HK-2 (cell line): ENCODE results near the gene DGKI.
"Not testable (repeated sequence)": the region's sequence is repeated elsewhere in the genome, so short reads cannot be mapped to it uniquely, and the experiment has no call there.

Experiments used
- DNase-seq: peaks from one replicate; pipeline ENCODE4 v3.0.0-alpha.2; 2018; ENCODE audit not compliant: unreplicated experiment

DGKI gene

DNA sequence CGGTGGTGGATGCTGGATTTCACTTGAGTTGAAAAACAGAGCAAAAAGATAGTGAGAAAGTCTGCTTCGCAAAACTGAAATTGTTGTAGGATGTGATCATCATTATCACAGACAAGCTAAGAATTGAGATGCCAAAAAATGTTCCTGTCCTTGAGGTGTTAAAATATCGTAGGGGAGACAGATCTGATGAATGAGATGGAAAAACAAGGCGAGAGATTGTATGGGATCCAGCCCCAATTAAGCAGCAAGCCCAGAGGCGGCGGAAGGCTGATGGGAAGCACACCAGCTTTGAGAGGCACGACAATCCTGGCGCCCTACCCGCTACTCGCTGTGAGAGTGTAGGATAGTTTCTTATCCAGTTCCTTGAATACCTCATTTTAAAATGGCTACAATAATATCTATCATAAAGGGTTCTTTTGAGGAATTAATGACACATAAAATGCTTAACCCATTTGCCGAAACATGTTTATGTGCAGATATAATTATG is 372.2 kb downstream of the DGKI start:
- no peak for DNase-seq

DNA sequence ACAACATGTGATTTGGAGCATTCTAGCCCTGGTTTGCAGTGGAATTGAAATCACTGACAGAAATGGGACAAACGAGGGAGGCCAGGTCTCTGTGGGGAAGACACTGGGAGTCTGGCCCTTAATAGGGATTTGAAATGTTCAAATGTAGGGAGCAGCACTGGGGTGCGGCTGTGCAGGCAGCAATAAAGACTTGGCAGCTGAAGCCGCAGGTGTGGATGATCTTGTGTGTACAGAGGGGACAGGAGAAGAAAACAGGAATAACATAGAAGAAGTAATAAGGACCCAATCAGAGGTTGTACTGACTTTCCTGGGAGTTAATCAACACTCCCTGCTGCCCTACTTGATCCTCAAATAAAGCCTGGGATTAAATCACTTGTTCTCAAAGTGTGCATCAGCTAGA is 375.6 kb downstream of the DGKI start:
- DNase-seq: no peak

DNA sequence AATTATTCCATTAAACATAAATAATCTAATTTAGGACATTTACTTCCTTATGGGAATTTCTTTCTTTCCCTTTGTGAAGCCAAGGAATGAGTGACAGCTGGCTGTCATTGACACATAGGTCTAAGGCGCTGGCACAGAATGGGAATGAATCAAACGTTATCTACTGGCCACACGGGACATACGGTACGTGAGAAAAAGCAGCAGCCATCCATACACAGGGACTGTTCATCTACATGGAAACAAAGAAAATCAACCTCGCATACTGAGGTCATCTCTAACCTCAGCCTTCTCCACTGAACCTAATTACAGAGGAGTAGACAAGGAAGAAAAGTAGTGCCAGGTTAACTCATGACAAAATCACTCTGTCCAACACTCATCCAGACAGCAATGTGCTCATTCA is 376.9 kb downstream of the DGKI start:
- DNase-seq: no peak

DNA sequence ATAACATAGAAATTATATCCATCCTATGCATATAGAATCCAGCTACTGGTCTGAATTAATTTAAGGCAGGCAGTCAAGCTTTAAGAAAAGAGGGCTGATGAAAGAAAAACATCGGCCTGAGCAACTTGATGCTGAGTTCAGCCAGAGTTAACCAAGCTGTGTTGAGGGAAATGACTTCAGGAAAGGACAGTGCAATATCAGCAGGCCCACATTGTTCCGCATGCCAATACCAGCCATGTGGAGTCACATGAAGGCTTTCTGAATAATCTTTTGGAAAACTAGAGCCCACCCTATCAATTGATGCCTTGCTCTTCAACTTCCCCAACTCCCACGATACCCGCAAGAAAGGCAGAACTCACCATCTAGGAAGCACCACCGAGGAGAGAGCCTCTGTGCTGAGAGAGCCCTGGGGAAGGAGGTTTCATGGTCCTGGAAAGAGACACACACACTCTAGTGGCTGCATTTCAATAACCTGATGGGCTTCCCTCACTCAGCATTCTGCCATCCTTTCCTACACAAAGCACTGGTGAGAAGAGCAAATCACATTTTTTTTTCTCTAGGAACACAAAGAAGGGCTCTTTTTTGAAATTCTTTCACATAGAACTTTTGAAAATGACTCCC is 377.5 kb downstream of the DGKI start:
- no peak for DNase-seq

DNA sequence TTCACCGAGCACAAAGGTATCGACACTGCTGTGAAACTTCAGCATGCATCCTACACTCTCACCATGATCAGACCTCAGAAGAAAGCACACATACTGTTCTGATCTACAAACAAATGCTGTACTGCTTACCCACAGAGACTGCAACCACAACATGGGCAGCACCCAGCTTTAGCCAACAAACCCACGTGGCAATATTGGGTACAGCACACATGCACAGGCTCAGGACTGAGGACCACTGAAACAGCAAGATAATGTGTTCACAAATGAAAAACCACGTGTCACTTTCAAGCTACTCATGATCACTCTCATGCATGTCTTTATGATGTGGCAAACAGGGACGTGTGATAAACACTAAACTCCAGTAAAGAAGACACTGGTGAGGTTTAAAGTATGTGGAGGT is 383.9 kb downstream of the DGKI start:
- no peak for DNase-seq

DNA sequence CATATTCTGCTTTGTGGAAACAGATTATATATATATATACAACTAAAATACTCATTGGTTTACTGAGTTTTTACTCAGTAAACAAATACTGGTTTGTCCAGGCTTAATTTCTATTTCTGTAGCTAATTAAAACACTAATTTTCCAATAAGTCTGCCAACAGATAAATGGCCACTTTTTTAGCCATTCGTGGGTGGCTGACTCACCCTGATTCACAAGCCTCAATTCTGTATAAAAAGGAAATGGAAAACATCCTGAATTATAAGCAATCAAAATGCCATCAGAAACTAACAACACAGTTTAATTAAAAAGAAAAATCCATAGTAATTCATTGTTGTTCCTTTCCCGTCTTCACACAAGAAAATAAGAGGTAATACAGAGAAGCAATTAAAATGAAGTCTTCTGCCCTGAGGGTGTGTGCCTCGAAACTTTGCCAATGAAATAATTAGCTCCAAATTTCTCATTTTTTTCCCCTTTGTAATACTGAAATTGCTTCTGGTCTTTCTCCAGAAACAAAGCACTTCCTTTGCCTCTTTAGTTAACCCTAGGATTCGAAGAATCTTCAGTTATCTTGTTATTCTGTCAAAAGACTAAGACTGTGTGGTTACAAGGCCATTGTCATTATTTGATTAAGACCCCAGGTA is 384.6 kb downstream of the DGKI start:
- DNase-seq: no peak

DNA sequence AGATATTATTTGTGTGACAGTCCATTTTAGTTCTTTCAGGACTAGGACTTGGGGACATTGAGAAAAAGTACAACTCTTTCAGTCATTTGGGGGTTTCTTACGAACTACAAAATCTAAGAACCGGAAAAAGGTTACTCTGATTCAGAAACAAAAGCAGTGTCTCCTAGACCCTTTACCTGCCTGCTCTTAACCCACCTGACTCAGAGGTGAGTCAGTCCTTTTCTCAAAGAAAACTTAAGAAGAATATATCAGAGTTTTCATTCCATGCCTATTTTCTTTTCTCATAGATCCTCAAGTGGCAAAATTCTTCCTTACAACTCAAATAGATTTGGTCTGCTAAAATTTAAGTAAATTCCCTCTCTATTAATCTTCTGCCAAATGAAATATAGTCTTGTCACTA is 388.4 kb downstream of the DGKI start:
- DNase-seq: no peak

DNA sequence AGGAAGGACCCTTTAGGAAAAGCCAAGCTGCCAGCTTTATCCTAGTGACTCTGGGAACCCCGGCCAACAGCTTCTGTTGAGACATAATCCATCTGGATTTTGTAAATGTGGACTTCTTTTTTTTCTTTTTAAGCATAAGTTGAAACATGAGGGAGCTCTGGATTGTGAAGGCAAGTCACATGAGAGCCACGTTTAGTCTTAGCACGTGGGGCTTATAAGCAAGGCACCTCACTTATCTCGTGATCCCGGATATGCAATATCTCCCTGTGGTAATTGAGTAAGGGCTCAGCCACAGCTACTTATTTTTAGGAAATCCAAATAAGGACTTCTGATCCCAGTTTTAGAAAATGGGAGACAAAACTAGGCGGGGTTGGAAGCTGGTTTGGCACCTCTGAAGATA is 392.0 kb downstream of the DGKI start:
- no peak for DNase-seq

DNA sequence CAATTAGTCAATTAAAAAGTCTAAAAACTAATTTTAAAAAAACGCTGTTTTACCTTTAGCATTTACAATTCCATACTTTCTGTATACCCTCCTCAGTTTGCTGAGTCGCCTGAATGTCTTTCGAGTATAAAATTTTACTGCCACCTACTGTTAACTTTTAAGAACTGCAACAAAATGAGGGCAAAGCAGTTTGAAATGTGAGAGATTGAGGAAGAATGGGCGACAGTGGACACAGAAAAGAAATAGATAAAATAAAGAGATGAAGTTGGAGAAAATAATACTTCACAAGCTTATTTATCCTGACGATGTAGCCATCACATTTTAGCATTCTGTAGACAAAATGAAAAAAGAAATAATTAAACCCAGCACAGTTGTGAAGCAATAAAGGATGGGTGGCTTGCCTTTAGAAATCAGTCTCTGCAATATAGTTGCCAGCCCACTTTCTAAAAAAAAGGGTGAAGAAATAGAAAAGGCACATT is 392.5 kb downstream of the DGKI start:
- no peak for DNase-seq

DNA sequence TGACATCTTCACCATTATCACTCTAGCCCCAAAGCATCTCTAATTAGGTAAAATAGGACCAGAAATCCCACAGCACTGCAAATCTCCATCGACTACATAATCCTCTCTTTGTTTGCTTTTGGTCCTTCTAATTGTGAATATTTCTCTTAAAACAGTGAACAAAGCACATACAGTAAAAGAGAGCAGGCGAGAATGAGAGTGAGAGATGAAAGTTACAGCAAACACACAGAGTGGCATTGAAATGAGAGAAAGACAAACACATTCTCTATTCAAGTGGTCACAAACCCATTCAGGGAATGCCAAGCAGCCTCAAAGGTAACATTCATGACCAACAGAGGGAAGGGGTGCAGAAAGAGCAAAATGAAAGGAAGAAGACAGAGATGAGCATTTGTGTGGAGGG is 393.4 kb downstream of the DGKI start:
- DNase-seq: no peak

DNA sequence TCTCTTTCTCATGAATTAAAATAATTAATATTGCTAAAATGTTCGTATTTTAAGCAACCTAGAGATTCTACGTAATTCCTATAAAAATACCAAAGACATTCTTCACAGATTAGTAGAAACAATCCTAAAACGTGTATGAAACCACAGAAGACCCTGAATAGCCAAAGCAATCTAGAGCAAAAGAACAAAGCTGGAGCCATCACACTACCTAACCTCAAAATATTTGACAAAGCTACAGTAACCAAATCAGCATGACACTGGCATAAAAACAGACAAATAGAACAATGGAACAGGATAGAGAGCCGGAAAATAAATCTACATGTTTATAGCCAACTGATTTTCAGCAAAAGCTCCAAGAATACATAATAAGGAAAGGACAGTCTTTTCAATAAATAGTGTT is 397.8 kb downstream of the DGKI start:
- no peak for DNase-seq

DNA sequence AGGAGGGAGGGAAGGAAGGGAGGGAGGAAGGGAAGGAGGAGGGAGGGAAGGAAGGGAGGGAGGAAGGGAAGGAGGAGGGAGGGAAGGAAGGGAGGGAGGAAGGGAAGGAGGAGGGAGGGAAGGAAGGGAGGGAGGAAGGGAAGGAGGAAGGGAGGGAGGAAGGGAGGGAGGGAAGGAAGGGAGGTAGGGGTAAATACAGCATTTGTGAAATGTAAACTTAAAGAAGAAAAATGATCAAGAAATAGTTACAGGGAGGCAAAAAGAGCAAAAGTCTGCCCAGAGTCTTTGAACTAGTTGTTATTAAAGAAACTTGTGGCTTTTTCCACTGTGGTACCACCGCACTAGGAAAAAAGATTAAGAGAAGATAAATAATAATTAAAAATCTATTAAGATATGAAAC is 398.2 kb downstream of the DGKI start:
- DNase-seq: not testable (repeated sequence)

DNA sequence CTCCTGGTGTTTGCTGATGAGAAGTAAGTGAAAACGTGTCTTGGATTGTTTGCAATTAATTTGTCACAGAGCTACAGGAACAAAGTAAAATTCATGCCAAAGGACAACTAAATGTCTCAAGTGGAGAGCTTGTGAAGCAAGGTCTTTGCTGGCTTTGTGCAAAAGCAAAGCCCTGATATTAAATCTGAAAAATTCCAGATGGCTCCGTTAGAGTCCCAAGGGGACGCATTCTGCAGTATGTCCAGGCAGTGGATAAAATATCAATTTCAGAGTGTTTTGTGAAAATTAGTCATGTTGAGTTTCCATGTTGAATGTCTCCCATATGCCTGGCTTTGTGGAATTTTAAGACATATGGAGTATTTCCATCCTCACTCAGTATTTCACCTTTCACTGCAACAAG is 400.7 kb downstream of the DGKI start:
- no peak for DNase-seq

DNA sequence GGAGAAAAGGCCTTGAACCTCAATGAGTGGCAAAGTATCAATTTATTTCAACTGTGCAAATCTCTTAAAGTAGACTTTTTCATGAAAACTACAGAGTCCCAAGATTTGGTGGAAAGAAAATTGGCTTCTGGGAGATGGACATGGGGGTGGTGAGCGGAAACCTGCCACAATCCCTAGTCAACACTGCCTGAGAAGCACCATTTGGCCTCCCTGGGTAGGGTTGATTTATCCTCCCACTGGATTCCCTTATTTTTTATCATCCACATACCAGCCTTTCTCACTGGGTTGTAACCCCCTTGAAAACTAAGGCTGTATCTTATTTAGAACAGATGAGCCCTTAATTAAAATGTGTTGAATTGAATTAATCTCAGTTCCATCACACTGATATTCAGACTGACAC is 401.5 kb downstream of the DGKI start:
- DNase-seq: no peak

DNA sequence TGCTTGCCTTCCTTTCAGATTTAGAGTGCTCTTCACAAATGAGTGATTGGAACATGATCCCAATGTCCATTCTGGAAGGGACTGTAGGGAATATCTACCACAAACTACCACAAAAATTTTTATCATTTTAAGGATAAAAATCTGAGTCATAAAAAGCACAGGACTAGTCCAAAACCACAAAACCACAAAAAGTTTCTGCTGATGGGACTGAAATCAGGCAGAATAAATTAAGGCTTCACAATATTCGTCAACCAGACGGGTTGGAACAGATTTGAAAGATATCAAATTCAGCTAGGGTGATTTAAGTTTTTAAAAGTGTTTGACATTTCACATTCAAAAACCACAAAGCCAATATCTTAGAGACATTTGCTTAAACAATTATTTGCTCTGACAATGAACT is 403.2 kb downstream of the DGKI start:
- DNase-seq: no peak

DNA sequence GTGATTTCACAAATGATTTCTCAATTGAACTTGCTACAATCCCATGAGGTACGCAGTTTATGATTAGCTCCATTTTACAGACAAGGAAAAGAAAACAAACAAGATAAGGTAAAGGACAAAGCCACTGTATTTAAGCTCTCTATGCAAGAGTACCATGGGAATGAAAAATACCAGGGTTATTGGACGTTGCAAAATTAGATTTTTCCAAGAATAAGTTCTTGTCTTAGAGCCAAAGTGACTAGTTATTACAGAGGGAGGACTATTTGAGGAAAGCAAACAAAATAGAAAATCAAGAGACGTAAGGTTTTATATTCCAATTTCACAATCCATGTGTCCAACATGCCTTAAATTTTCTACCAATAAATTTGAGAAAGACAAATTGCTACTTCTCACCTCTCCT is 405.3 kb downstream of the DGKI start:
- DNase-seq: no peak

DNA sequence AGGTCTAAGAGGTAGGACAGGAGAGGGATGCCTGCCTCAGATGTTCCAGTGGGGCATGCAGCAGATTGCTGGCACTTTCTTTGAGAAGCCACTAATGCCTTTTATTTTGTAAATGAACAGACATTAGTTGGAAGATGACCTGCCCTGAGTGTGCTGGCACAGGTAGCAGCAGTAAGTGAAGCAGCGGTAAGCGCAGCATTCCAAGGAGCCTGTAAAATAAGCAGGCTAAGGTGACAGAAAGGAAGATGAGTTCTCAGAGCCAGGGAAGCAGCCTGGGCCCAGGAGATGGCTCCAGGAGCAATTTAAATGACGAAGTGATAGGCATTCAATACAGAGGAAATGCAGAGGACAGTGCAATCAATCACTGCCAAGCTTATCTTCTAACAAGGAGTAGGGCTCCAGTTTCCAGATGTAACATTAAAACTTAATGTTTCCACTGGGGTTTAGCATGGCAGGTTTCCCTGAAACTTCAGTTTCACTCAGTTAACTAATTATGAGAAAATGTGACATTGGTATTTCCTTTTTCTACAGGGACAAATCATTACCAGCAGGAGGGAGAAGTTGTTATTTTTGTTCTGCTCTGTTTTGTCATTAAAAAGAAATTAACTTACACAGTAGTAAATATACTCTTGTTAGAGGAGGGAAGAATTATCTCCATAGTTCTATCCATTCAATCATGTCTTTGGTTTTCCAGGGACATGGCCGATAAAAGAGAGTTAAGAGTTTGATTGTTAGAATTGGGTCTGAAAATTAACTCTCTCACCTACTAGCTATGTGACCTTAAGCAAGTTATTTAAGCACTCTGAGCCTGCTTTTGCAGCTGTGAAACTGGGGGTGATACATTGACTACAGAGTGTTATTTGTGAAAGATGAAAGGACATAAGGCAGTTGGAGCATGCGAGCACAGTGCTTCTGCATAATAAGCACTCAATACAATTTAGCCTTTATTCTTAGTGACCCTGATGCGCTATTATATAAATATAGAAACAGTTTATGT is 406.6 kb downstream of the DGKI start:
- DNase-seq: no peak

DNA sequence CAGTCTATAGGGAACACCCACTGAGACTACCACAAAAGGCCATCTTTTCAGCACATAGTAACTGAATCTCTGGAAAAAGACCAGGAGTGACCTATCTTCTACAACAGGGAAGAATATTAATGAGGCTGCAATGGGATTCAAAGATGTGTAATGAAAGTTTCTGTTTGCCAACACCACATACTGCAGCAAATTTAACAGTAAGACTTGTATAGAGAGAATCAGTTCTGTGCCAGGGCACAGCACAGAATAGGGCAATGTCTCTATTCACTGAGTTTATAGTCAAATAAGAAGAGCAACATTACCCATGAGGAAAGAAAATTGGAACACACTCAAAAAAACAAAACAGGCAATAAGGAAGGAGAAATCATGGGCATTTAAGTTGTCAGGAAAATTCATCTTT is 411.8 kb downstream of the DGKI start:
- no peak for DNase-seq

DNA sequence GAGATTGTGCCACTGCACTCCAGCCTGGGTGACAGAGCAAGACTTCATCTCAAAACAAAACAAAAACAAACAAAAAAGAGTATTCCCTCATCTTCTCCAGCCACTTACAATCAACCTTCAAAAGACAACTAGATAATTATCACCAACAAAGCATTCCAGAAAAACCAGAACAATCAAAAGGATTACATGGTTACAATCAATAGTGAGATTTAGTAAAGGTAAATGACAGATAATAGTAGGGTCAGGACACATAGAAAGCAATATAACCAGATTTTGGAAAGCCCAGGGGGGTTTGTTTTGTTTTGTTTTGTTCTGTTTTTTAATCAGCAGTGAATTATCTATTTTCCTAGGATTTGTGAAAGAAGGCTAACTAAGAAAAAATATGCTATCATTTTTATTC is 412.2 kb downstream of the DGKI start:
- no peak for DNase-seq

DNA sequence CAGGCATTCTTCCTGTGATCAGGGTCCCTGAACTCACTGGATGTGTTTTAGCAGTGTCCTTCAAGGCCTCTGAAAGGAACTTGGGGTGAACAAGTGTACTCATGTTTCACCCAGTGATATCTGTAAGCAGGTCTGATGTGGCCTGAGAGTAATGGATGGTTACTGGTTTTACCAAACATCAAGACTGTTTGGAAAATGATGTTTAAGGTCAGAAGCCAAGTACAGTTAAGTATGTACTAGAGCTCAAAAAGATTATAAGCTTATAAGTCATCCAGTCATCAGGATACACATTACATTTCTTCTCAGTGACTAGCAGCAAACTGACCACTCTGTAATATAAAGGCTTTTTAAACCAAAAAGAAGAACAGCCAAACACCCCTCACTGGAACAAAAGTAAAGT is 423.5 kb downstream of the DGKI start:
- DNase-seq: no peak

DNA sequence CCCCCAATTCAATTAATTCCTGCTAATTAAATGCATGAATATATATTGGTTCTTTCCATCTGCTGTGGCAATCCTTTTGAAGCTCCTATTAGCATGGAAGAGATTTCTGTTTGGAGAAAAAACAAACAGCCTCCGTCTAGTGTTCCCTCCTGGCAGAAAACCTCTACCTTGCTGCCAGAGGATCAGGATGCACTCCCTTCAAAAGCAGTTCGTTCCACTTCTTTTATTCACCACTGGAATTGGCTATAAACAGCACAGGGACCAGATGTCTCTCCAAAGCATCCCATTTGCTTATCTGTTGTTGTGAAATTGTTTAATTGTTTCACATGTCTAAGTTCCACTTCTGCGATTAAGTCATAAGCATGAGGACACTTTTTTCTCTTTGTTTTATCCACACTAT is 425.4 kb downstream of the DGKI start:
- DNase-seq: no peak

DNA sequence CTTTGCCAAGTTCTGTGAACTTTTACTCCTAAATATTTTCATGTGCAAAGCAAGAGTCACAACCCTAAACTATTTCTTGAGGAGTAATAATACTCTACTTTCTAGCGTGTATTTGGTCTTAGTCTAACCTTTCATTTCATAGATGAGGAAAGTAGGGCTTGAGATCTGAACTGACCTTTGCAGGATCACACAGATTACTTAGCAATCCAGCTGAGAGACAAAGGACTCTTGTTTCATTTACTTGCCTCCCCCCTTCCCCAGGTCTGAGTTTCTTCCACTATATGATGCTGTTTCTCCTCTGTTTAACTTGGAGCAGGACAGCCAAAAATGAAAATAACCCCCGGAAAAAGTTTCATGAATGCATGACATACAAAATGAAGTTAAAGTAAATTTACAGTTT is 427.9 kb downstream of the DGKI start:
- DNase-seq: no peak

DNA sequence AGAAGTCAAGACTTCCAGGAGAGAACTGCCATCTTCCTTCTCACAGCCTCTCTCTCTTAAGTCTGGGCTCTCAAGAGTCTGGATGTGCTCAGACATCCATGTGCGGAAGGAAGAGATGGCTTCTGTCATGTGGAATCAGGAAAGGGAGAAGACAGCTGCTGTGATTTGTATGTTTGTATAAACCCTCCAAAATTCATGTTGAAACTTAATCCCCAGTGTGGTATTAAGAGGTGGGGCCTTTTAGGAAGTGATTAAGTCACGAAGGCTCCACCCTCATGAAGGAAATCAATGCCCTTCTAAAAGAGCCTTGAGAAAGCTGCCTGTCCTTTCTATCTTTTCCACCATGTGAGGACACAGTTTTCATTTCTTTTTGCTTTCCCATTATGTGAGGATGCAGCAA is 429.3 kb downstream of the DGKI start:
- DNase-seq: no peak
